ENCODE measurements around the gene MLXIPL. TPM values are rescaled to one million over a fixed set of nuclear protein-coding genes. Genes with fewer than 3 reads are reported as not detected.

Gene MLXIPL
- total and polyA plus RNA-seq, 2 of the 8 experiments (the other 6 are each of a cell fraction or from before 2014, with no cell fraction given), result 9.4 to 10.6 TPM

GRCh38 chr7:73599916-73600315, 24.4 kb downstream of the MLXIPL start (continued):
- no peak for TF ChIP-seq HDAC2 (IDR thresholded peaks at IDR 0.05; ENCODE audit: borderline replicate concordance in 1 of 2, low read depth in 2 of 2, low read length in 2 of 2)
- no peak for TF ChIP-seq BRCA1 (IDR thresholded peaks at IDR 0.05; ENCODE audit: low read depth, low read length)
- no peak for TF ChIP-seq MAX (IDR thresholded peaks at IDR 0.05)
